Activated naive CD4-positive, alpha-beta T cell treated with anti-CD3 and anti-CD28 coated beads for 36 hours (primary cell): ENCODE measurements around the gene FARS2. TPM values are rescaled to one million over a fixed set of nuclear protein-coding genes. Genes with fewer than 3 reads are reported as not detected.

Experiments
- CTCF ChIA-PET: fragments of 350-600 bp; sonication (Branson Sonifier 250); formaldehyde crosslinking; loops from one replicate; lab custom pipeline; 2021; ENCODE audit warnings: antibody characterized with exemption; lab: Charles Lee
- DNase-seq: peaks from one replicate; pipeline ENCODE4 v3.0.0-alpha.2; 2020
- H3K27ac Mint-ChIP-seq: one replicate; pipeline ENCODE4 v1.8.0; 2021; ENCODE audit warnings: mild to moderate bottlenecking, mixed read lengths
- H3K27me3 Mint-ChIP-seq: one replicate; pipeline ENCODE4 v1.8.0; 2021; ENCODE audit warnings: low read depth, mixed read lengths
- H3K36me3 Mint-ChIP-seq: one replicate; pipeline ENCODE4 v1.8.0; 2021; ENCODE audit warnings: low read depth, mixed read lengths
- H3K4me1 Mint-ChIP-seq: one replicate; pipeline ENCODE4 v1.8.0; 2021; ENCODE audit warnings: low read depth, mixed read lengths
- H3K4me3 Mint-ChIP-seq: one replicate; pipeline ENCODE4 v1.8.0; 2021; ENCODE audit warnings: mild to moderate bottlenecking, moderate library complexity, mixed read lengths
- H3K9me3 Mint-ChIP-seq: one replicate; pipeline ENCODE4 v1.8.0; 2021; ENCODE audit warnings: mixed read lengths
- intact Hi-C: fragments of 100-400 bp; cut with micrococcal nuclease; formaldehyde crosslinking; loops from one replicate; pipeline ENCODE4 v1.15.1; 2023
- total RNA-seq, 2 experiments: library from RNA; stranded (reverse); gene quantifications; one replicate each; pipeline ENCODE4 v1.2.3, GENCODE V29; 2021

FARS2 gene
- total RNA-seq, 2 experiments from 2014 or later = 15.4 to 15.8 TPM

DNA sequence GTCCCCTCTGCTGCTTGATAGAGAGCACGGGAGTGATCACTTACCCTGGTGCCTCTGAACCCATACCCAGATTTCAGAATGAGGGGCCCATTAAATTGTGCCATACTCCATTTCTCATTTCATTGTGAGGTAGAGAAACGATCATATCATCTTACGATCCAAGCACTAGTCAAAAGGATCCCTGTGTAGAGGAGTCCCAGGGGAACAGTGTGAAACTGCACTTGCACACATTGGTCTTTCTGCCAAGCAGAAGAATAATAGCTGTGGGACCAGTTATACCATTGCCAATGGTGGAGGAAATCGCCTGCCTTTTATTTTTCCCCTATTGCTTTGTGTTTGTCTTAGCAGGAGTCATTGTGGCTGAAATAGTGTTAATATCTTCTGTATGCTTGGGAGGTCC lies 161.9 kb downstream of the FARS2 start:
- Mint-ChIP-seq H3K4me1 (peaks cover 5% of the 10 kb centered on the region), H3K27me3 (no peaks in the 10 kb centered on the region), H3K36me3 (peaks cover 7% of the 10 kb centered on the region), H3K9me3 (no peaks in the 10 kb centered on the region), H3K4me3 (no peak overlapping the region), H3K27ac (no peak overlapping the region)
- no peak for DNase-seq
- CTCF ChIA-PET = no interaction called here
- intact Hi-C loops = no loop called here

DNA sequence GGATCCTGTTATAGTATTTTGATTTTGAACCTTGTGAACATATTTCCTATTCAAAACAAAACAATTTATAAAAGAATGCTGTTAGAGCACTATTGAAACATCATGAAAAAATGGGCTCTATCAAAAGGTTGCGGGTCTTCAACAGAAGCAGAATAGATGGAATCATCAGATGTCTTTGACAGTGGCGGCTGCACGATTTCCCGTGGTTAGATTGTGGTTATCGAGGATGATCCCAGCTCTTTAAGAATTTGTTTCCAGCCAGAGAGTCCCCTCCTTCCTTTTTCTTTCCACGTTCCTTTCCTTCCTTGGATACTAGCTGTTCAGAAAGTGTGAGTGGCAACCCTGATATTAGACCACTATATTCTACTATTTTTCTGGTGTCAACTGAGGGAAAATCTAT lies 163.4 kb downstream of the FARS2 start:
- Mint-ChIP-seq H3K4me3 (no peak overlapping the region), H3K27me3 (no peaks in the 10 kb centered on the region), H3K4me1 (peaks cover 5% of the 10 kb centered on the region), H3K27ac (no peak overlapping the region), H3K36me3 (peaks cover 6% of the 10 kb centered on the region), H3K9me3 (no peaks in the 10 kb centered on the region)
- no peak for DNase-seq
- intact Hi-C loops = no loop called here
- CTCF ChIA-PET = interaction anchor here (0.6 kb wide), 1 partner anchor 992 kb away, joined by 3 read pairs; no protein-coding TSS in a partner anchor

DNA sequence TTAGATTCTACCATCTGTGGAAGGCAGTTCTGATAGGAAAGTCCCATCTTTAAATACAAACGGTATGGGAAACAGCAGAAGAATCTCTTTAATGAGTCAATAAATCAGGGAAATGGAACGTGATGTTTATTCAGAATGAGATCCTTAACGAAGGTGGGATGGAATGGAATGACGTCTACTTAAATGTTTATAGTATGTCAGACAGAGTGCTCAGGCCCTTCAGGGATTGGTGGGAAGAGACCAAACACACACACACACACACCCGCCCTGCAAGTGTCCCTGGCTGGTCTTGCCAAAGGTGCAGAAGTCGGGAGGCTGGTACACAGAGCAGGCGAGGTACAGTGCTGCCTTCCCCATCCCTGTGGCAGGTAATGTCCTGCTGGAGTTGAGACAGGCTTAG lies 164.0 kb downstream of the FARS2 start:
- Mint-ChIP-seq H3K4me1 (peaks cover 5% of the 10 kb centered on the region), H3K27me3 (no peaks in the 10 kb centered on the region), H3K27ac (no peak overlapping the region), H3K9me3 (no peaks in the 10 kb centered on the region), H3K4me3 (no peak overlapping the region), H3K36me3 (peaks cover 9% of the 10 kb centered on the region)
- intact Hi-C loops = no loop called here
- CTCF ChIA-PET = interaction anchor here (0.6 to 0.7 kb wide), 2 partner anchors 281 to 992 kb away, joined by 3 read pairs; no protein-coding TSS in a partner anchor
- DNase-seq = no peak

DNA sequence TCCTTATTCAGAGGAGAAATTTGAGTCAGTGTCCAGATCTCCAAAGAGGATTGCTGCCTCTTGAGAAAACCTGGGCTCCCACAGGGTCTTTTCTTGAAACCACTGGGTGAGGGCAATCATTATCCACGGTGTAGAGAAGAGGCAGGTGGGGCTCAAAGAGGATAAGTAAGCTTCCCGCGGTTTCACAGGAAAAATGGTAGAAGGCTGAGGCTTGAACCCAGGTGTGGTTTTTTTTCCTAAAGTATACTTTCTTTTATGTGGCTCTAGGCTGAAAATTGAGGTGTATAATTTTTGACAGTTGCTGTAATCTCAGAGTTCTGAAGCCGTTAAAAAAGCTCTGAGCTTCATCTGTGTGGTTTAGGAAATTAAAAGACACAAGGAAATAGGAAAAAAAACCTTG lies 164.5 kb downstream of the FARS2 start:
- intact Hi-C loops = no loop called here
- Mint-ChIP-seq H3K4me1 (peaks cover 5% of the 10 kb centered on the region), H3K27ac (no peak overlapping the region), H3K4me3 (no peak overlapping the region), H3K27me3 (no peaks in the 10 kb centered on the region), H3K9me3 (no peaks in the 10 kb centered on the region), H3K36me3 (peaks cover 11% of the 10 kb centered on the region)
- CTCF ChIA-PET = interaction anchor here (0.7 kb wide), 1 partner anchor 282 kb away, joined by 3 read pairs; no protein-coding TSS in a partner anchor
- no peak for DNase-seq

DNA sequence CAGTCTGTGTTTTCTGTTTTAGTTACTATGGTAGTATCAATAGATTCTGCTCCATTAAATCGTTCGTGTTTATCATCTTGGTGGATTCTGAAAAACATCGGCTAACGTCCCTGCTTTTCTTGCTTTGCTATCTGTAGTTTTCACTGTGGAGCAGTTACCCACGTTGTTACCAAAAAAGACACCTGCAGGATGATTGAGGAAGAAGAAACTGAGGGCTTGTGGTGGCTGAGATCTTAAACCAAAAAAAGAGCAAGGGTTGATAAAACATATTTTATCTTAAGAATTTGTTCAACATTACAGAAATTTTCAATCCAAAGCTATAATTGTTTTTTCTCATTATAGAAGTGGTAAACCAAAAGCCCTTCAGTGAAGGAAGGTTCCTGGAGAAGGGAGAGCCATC lies 166.3 kb downstream of the FARS2 start:
- Mint-ChIP-seq H3K4me3 (no peak overlapping the region), H3K4me1 (peaks cover 3% of the 10 kb centered on the region)
- intact Hi-C loops = no loop called here

DNA sequence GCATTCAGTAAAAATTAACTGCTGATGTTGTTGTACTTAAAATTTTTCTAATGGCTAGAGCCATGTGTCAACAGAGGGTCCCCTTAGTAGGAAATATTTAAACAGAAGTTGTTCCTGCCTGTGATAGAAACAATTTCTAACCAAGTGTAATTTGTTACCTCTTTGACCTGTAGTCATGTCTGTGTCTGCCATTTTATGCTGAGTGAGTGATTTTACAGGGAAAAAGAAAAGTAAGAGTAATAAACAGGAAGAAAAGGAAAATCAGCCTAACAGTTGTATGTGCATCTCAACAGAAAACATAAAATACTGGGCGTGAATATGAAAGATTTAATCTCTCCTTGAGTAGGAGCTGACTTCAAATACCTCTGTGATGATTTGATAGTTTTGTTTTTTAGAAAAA lies 172.0 kb downstream of the FARS2 start:
- peaks cover 48% of the 10 kb centered on the region for H3K36me3 Mint-ChIP-seq
- no peak overlapping the region for H3K27ac Mint-ChIP-seq
- no peak for DNase-seq
- no peaks in the 10 kb centered on the region for H3K4me1 Mint-ChIP-seq
- no peak overlapping the region for H3K4me3 Mint-ChIP-seq
- intact Hi-C loops = no loop called here
- CTCF ChIA-PET = no interaction called here
- no peaks in the 10 kb centered on the region for H3K27me3 Mint-ChIP-seq
- H3K9me3 Mint-ChIP-seq = peaks cover 11% of the 10 kb centered on the region

More for the DNA sequence above, 166.3 kb downstream of the FARS2 start:
- CTCF ChIA-PET = no interaction called here
- no peaks in the 10 kb centered on the region for H3K27me3 Mint-ChIP-seq
- H3K9me3 Mint-ChIP-seq = no peaks in the 10 kb centered on the region
- H3K27ac Mint-ChIP-seq = no peak overlapping the region
- DNase-seq = no peak
- H3K36me3 Mint-ChIP-seq = peaks cover 16% of the 10 kb centered on the region

DNA sequence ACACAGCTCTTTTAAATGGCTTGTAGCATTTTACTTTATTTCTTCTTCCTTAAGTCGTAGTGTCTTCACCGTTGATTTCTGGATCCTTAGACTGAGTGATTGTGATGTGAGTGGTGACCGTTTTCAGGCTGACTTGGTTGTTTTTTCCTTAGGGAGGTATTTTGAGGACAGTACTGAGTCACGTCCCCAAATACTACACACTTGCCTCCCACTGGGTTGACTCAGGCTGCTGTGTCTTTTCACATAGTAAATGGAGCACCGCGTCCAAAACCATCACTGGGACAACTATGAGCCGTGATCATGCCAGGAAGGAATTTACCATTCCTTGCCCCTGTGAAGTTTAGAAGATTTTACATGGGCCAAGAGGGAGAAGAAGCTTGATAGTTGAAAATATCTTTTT lies 174.1 kb downstream of the FARS2 start:
- CTCF ChIA-PET = interaction anchor here (0.6 kb wide), 1 partner anchor 55 kb away, joined by 3 read pairs; no protein-coding TSS in a partner anchor
- no peak overlapping the region for H3K27ac Mint-ChIP-seq
- peaks cover 45% of the 10 kb centered on the region for H3K36me3 Mint-ChIP-seq

DNA sequence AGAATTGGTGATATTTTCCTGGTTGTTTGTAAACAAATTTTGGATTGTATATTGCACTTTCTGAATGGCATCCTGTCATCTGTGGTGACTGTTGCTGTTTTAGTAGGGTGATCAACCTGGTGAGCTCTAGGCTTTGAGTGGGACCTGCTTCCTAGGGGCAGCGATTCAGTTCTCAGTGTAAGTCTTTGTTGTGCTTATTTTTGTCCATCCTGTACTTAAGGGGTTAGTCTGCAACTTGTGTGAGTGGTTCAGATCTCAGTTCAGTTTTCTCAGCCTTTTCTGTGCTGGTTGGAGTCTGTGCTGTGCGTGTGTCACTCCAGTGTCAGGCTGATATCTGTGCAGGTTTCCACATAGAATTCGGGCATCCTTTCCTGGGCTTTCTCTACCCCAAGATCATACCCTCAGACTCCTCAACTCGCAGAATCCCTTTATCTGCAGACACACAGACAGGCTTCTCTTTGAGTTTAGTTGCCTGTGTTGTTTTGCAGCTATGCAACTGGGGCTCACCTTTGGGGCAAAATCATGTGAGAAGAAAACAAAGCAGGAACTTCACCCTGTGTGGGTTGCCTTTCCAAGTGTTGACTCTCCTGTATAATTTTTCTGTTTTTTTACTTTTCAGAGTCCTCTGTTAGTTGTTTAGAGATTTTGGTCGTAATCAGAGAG lies 177.7 kb downstream of the FARS2 start:
- Mint-ChIP-seq H3K27ac (no peak overlapping the region), H3K27me3 (no peaks in the 10 kb centered on the region), H3K4me3 (no peak overlapping the region), H3K9me3 (peaks cover 11% of the 10 kb centered on the region), H3K36me3 (peaks cover 26% of the 10 kb centered on the region), H3K4me1 (peaks cover 10% of the 10 kb centered on the region)
- intact Hi-C loops = no loop called here
- CTCF ChIA-PET = no interaction called here
- DNase-seq = no peak

More for the DNA sequence above, 174.1 kb downstream of the FARS2 start:
- intact Hi-C loops = no loop called here
- Mint-ChIP-seq H3K9me3 (peaks cover 11% of the 10 kb centered on the region), H3K27me3 (no peaks in the 10 kb centered on the region), H3K4me3 (no peak overlapping the region), H3K4me1 (peaks cover 8% of the 10 kb centered on the region)
- DNase-seq = no peak

DNA sequence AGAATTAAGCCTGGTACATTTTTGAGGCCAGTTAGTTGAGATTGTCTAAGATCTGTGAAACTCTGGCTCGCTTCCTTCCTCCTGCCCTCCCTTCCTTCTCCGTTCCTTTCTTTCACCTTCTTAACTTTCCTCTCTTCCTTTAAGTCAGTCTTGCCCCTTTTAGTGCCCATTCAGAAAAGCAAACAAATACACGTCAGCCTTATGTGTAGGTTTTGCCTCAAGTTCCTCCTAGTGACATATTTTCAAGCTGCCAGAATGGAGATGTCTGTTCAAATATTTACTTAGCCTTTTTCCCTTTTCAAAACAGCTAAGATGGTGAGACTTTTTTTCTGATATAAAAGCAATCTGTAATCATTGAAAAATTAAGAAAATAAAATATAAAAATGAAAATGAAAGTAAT lies 178.4 kb downstream of the FARS2 start:
- Mint-ChIP-seq H3K9me3 (peaks cover 11% of the 10 kb centered on the region), H3K4me1 (peaks cover 10% of the 10 kb centered on the region), H3K27me3 (no peaks in the 10 kb centered on the region), H3K36me3 (peaks cover 22% of the 10 kb centered on the region), H3K27ac (no peak overlapping the region), H3K4me3 (no peak overlapping the region)
- no peak for DNase-seq
- CTCF ChIA-PET = no interaction called here
- intact Hi-C loops = no loop called here

DNA sequence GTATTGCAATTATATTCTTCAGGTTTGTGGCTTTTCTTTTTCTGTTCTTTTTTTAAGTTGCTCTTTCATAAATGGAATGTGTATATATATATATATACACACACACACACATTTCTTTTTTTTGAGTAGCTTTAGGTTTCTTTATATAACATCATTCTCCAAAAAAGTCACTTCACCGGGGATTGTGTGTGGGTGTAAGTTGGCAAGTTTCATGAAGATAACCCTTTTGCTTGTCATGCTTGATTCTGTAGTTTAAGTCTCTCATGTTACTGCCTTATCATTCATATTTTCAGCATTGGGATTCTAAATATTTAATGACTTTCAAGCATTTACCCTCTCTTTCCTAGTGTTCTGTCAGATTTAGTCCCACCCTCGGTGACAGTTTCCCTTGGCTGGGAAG lies 181.0 kb downstream of the FARS2 start:
- no peak for DNase-seq
- no peak overlapping the region for H3K27ac Mint-ChIP-seq
- H3K27me3 Mint-ChIP-seq = no peaks in the 10 kb centered on the region
- intact Hi-C loops = no loop called here
- H3K36me3 Mint-ChIP-seq = peaks cover 12% of the 10 kb centered on the region
- peaks cover 10% of the 10 kb centered on the region for H3K4me1 Mint-ChIP-seq
- H3K9me3 Mint-ChIP-seq = peaks cover 2% of the 10 kb centered on the region
- CTCF ChIA-PET = no interaction called here
- H3K4me3 Mint-ChIP-seq = no peak overlapping the region

DNA sequence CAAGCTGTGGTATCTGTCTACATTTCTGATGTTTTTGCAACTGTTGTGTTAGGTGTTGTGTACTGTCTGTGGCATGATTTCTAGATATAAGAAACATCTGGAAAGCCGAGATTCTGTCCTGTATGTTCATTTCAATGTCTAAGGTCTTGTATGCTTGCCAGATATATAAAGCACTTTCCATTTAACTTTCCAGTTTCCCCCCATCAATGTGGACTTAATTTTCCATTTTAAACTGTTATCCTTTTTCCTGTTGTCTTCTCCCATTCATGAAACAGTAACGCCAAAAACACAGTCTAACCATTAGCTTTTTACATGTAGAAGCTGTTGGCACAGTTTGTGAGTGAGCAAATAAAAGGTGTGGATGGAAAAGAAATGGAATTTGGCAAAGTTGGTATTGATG lies 181.6 kb downstream of the FARS2 start:
- no peaks in the 10 kb centered on the region for H3K27me3 Mint-ChIP-seq
- CTCF ChIA-PET = no interaction called here
- intact Hi-C loops = no loop called here

DNA sequence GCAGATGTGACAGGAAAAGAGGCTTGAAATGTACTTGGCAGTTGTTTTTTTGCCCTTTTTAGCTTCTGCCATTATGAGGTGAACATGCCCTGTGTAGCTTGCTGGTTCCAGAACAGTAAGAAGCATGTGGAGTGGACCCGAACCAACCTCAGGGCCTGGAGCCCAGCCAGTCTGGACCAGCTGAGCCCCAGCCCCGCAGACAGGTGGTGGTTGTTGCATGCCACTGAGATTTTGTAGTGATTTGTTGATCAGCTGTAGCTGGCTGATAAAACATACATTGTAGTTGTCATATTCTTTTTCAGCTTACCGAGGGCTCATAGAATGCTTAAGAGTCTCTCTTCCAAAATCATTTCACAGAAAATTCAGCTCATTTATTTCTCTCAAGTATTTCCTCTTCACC lies 182.2 kb downstream of the FARS2 start:
- CTCF ChIA-PET = no interaction called here

More for the DNA sequence above, 181.6 kb downstream of the FARS2 start:
- no peak overlapping the region for H3K27ac Mint-ChIP-seq
- H3K4me3 Mint-ChIP-seq = no peak overlapping the region
- no peaks in the 10 kb centered on the region for H3K9me3 Mint-ChIP-seq
- DNase-seq = no peak
- H3K36me3 Mint-ChIP-seq = peaks cover 7% of the 10 kb centered on the region
- H3K4me1 Mint-ChIP-seq = peaks cover 10% of the 10 kb centered on the region

More for the DNA sequence above, 182.2 kb downstream of the FARS2 start:
- no peaks in the 10 kb centered on the region for H3K9me3 Mint-ChIP-seq
- DNase-seq = no peak
- H3K27ac Mint-ChIP-seq = no peak overlapping the region
- no peaks in the 10 kb centered on the region for H3K27me3 Mint-ChIP-seq
- peaks cover 10% of the 10 kb centered on the region for H3K4me1 Mint-ChIP-seq
- no peak overlapping the region for H3K4me3 Mint-ChIP-seq
- peaks cover 7% of the 10 kb centered on the region for H3K36me3 Mint-ChIP-seq
- intact Hi-C loops = no loop called here
